GM18909 (cell line): ENCODE results near the gene ZBBX.
"Not testable (repeated sequence)": the region's sequence is repeated elsewhere in the genome, so short reads cannot be mapped to it uniquely, and the experiment has no call there.

Source experiments
- ATAC-seq: cut with Tn5 transposase; IDR thresholded peaks from one replicate; pipeline ENCODE4 v1.9.1; 2021; ENCODE audit warnings: mild to moderate bottlenecking; ENCODE audit not compliant: unreplicated experiment, poor library complexity

Gene ZBBX

GRCh38 chr3:167380004-167380689, at the start of gene ZBBX:
Gene ZBBX, minus strand, starts transcription at chr3:167380297. Its CDS starts 7,396 bp downstream, at chr3:167372901.
- peak; percentile 100 for ATAC-seq

- ATAC-seq: not testable (repeated sequence)
Observed at GRCh38 chr3:167426962-167427361, 46.9 kb upstream of the ZBBX start.

GRCh38 chr3:167422396-167422795, 42.3 kb upstream of the ZBBX start:
- not testable (repeated sequence) for ATAC-seq

GRCh38 chr3:167409611-167410010, 29.5 kb upstream of the ZBBX start:
- ATAC-seq: no peak

- no peak for ATAC-seq
Observed at GRCh38 chr3:167406876-167407492, 26.9 kb upstream of the ZBBX start.

- no peak for ATAC-seq
Observed at GRCh38 chr3:167397826-167398225, 17.7 kb upstream of the ZBBX start.

GRCh38 chr3:167396075-167396474, 16.0 kb upstream of the ZBBX start:
- ATAC-seq: no peak

- no peak for ATAC-seq
Observed at GRCh38 chr3:167394003-167394402, 13.9 kb upstream of the ZBBX start.

- no peak for ATAC-seq
Observed at GRCh38 chr3:167382155-167382554, 2.1 kb upstream of the ZBBX start.

- ATAC-seq: no peak
Observed at GRCh38 chr3:167375478-167375877, 4.6 kb downstream of the ZBBX start.

GRCh38 chr3:167372138-167372537, 8.0 kb downstream of the ZBBX start:
- ATAC-seq: no peak

GRCh38 chr3:167361948-167362347, 18.1 kb downstream of the ZBBX start:
- no peak for ATAC-seq

- ATAC-seq: no peak
Observed at GRCh38 chr3:167361306-167361705, 18.8 kb downstream of the ZBBX start.

GRCh38 chr3:167355446-167355845, 24.7 kb downstream of the ZBBX start:
- no peak for ATAC-seq

- ATAC-seq: no peak
Observed at GRCh38 chr3:167354751-167355150, 25.3 kb downstream of the ZBBX start.

GRCh38 chr3:167350245-167350862, 29.7 kb downstream of the ZBBX start:
- no peak for ATAC-seq

- ATAC-seq: no peak
Observed at GRCh38 chr3:167346171-167346570, 33.9 kb downstream of the ZBBX start.

- ATAC-seq: no peak
Observed at GRCh38 chr3:167330993-167331785, 48.9 kb downstream of the ZBBX start.

- ATAC-seq: no peak
Observed at GRCh38 chr3:167323572-167323971, 56.5 kb downstream of the ZBBX start.

GRCh38 chr3:167318996-167319615, 61.0 kb downstream of the ZBBX start:
- ATAC-seq: no peak
